Measurements from ENCODE around the gene MYL10.

MYL10 gene

GRCh38 chr7:101595246-101595645 is 33.9 kb downstream of the MYL10 start:
- DNase-seq, result no peak

- DNase-seq, result no peak
These were observed 34.3 kb downstream of the MYL10 start for GRCh38 chr7:101594790-101595189.

- DNase-seq, result no peak
These were observed 35.5 kb downstream of the MYL10 start for GRCh38 chr7:101593556-101593955.

- no peak for DNase-seq
These were observed 37.6 kb downstream of the MYL10 start for GRCh38 chr7:101591504-101591903.

GRCh38 chr7:101590663-101591435 is 38.2 kb downstream of the MYL10 start:
- DNase-seq, result no peak

- DNase-seq, result no peak
These were observed 39.0 kb downstream of the MYL10 start for GRCh38 chr7:101589976-101590662.

GRCh38 chr7:101589052-101589451 is 40.0 kb downstream of the MYL10 start:
- no peak for DNase-seq

GRCh38 chr7:101588131-101588935 is 40.8 kb downstream of the MYL10 start:
- DNase-seq, result no peak

- no peak for DNase-seq
These were observed 42.0 kb downstream of the MYL10 start for GRCh38 chr7:101586906-101587677.

- no peak for DNase-seq
These were observed 42.8 kb downstream of the MYL10 start for GRCh38 chr7:101586078-101586905.

- DNase-seq, result no peak
These were observed 46.1 kb downstream of the MYL10 start for GRCh38 chr7:101582971-101583370.

GRCh38 chr7:101581891-101582290 is 47.2 kb downstream of the MYL10 start:
- no peak for DNase-seq

- no peak for DNase-seq
These were observed 48.5 kb downstream of the MYL10 start for GRCh38 chr7:101580596-101580995.

- no peak for DNase-seq
These were observed 50.5 kb downstream of the MYL10 start for GRCh38 chr7:101578552-101578951.

- no peak for DNase-seq
These were observed 52.1 kb downstream of the MYL10 start for GRCh38 chr7:101576998-101577397.

GRCh38 chr7:101575721-101576120 is 53.4 kb downstream of the MYL10 start:
- no peak for DNase-seq

GRCh38 chr7:101575168-101575567 is 53.9 kb downstream of the MYL10 start:
- DNase-seq, result peak; percentile 69

GRCh38 chr7:101572156-101572555 is 56.9 kb downstream of the MYL10 start:
- no peak for DNase-seq

- peak; percentile 65 for DNase-seq
These were observed 61.9 kb downstream of the MYL10 start for GRCh38 chr7:101567230-101567629.

GRCh38 chr7:101565601-101566209 is 63.4 kb downstream of the MYL10 start:
- DNase-seq, result no peak

- no peak for DNase-seq
These were observed 64.3 kb downstream of the MYL10 start for GRCh38 chr7:101564778-101565211.
